AG10803 (cell line): ENCODE data around the gene ACAN.

Experiments used
- DNase-seq: peaks from one replicate; pipeline ENCODE4 v3.0.0; 2010; ENCODE audit warnings: low read depth
- H3K4me3 ChIP-seq: 2 replicates; pipeline ENCODE4 v1.5.1; 2011; ENCODE audit warnings: mild to moderate bottlenecking, low read length, control low read depth
- TF ChIP-seq, protein P1 (sequence below): conservative IDR thresholded peaks from 2 replicates; pipeline ENCODE4 v1.5.1; 2011; ENCODE audit warnings: mild to moderate bottlenecking, low read length, control low read depth, inconsistent platforms

The ACAN gene

DNA sequence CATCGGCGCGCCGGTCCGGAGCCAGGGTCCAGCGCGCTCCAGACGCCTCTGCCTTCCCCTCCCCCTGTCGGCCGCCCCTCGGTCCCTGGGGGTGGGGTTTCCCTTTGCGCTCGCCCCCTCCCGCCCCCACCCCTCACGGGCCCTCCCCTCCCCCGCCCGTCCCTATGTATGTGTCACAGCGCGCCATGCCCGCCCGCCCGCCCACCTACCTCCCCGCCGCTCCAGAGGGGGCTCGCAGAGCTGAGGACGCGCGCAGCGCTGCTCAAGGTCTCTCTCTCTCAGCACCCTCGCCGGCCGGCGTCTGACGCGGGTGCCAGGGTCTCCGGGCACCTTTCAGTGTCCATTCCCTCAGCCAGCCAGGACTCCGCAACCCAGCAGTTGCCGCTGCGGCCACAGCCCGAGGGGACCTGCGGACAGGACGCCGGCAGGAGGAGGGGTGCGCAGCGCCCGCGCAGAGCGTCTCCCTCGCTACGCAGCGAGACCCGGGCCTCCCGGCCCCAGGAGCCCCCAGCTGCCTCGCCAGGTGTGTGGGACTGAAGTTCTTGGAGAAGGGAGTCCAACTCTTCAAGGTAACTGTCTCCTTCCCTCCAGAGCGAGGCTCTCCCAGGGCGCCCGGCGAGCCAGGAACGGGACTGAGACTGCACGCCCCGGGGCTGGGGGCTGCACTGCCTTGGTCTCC is at the start of gene ACAN:
ACAN (plus strand) TSS at position 196 of the 679 bp plus-strand sequence. CDS start 32,771 bp downstream, outside the sequence.
- TF ChIP-seq, protein P1, sequence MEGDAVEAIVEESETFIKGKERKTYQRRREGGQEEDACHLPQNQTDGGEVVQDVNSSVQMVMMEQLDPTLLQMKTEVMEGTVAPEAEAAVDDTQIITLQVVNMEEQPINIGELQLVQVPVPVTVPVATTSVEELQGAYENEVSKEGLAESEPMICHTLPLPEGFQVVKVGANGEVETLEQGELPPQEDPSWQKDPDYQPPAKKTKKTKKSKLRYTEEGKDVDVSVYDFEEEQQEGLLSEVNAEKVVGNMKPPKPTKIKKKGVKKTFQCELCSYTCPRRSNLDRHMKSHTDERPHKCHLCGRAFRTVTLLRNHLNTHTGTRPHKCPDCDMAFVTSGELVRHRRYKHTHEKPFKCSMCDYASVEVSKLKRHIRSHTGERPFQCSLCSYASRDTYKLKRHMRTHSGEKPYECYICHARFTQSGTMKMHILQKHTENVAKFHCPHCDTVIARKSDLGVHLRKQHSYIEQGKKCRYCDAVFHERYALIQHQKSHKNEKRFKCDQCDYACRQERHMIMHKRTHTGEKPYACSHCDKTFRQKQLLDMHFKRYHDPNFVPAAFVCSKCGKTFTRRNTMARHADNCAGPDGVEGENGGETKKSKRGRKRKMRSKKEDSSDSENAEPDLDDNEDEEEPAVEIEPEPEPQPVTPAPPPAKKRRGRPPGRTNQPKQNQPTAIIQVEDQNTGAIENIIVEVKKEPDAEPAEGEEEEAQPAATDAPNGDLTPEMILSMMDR: no peak
- no peak for DNase-seq
- peak within 1 kb of the TSS; percentile 38 for H3K4me3 ChIP-seq

DNA sequence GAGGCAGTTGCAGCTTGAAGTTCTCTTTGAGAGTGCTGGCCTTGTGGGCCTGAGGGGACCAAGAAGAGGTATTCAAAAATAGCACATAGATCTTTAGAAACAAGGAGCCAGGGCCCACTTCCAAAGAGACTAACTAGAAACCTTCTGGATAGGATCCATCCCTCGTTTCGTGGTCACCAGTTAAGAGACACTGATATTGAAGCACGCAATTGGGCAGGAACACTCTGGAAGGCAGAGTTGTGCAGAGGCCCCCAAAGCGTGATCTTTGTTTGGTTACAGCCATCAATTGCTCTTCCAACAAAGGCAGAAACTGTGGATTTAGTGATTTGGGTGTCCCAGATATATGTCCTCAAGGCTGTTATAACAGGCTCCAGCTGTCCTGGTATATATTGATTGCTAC is 46.7 kb upstream of the ACAN start:
- no peak for DNase-seq
- H3K4me3 ChIP-seq: no peak overlapping the region
- TF ChIP-seq, protein P1: no peak

DNA sequence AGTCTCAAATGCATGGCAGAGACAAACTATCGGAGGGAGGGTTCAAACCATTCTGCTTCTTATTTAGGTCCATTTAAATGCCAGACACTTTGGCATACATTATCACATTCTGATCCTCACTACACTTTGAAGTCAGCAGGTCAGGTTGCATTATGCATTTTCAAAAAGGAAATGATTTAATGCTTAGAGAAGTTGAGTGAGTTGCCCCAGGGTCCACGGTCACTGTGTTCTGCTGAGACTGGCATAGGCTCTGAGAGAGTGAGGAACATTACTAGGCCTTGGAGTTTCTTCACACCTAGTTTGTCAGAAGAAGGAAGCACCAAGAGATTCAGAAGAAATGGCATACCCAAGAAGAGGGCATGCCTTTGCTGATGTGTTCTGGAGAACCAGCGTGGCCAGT is 46.3 kb upstream of the ACAN start:
- no peak for DNase-seq
- TF ChIP-seq, protein P1: no peak
- no peak overlapping the region for H3K4me3 ChIP-seq

DNA sequence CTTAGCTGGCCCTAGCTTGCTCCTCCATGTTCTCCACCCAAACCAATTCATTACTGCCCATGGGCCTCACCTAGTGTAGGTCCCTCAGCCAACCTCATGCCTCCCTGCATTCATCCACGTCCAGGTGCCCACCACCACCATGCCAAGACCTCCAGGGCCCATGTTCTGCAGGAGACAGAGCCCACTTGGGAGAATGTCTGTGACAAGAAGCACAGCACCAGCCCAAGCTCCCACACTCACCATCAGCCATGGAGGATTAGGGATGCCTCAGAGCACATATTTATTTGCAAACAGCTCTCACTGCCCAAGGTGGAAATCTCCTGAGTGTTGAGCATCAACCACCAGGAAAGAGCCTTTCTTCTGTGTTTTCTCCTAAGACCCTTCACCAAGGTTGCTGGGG is 43.4 kb upstream of the ACAN start:
- no peak for DNase-seq
- TF ChIP-seq, protein P1: no peak
- no peak overlapping the region for H3K4me3 ChIP-seq

DNA sequence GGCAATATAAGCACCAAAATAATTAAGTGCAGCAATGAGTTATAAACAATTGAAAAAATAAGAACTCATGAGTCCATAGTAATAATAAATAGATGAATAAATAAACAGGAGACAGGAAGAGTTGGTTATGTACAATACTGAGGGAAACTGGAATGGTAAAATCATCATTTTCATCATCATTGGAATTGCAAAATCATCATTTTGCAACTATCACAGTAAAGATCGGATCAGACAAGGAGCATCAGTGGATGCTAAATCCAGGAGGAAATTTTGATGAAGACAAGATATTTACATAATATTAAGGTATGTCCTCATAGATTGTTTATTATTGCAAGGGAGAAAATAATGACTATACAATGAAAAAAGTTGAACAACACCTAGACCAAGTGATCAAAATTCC is 38.8 kb upstream of the ACAN start:
- DNase-seq: no peak
- H3K4me3 ChIP-seq: no peak overlapping the region
- TF ChIP-seq, protein P1: no peak

DNA sequence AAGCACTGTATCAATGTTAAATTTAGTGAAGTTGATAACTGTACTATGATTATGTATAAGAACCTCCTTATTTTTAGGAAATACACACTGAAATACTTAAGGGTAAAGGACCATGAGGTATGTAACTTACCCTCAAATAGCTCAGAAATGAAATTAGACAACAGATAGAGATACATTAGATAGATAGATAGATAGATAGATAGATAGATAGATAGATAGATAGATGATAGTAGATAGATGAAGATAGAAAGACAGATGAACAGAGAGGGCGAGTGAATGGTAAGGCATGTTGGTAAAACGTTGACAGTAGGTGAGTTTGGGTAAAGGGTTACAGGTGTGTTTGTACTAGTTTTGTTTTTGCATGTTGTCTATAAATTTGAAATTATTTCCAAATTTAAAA is 38.0 kb upstream of the ACAN start:
- TF ChIP-seq, protein P1: no peak
- DNase-seq: no peak
- H3K4me3 ChIP-seq: no peak overlapping the region

DNA sequence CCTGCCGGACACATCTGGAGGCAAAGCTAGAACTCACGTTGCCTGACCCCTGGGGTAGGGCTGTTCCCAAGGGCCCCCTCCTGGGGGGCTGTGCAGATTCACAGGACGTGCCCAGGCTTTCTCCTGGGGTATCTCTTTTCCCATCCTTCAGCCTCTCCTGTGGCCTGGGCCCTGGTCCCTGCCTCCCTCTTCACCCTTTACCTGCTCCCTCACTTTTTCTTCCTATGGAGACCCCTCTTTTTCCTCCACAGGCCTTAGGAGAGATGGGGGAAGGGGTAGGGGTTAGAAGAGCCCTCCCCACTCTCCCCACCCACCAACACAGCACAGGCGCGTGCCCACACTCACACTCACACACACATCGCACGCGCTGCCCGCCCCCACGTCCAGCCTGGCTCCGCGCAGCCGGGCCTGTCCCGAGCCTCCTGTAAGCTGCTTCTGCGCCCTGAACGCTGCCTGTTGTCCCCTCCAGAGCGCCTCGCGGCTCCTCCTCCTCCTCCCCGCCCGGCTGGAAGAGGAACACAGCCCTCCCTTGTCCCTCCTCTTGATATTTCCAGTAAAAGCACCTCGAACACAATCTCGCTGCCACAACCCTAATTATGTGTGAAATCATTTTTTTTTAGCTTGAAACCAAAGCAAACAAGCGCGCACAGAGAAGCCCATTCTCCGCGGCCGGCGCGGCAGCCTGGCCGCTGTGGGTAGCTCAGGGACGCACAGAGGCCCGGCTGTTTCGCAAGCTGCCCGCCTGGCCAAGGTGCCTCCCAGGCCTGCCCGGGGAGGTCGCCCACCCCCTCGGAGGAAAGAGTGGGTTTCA is 33.9 kb upstream of the ACAN start:
- H3K4me3 ChIP-seq: peak overlapping the region; percentile 16; the same call in 1 of the 2 replicates

More for the DNA sequence above, 33.9 kb upstream of the ACAN start:
- peak; percentile 6 for DNase-seq
- TF ChIP-seq, protein P1: no peak
